Panc1 (cell line): Measurements from ENCODE around the gene SLC22A15. TPM values are rescaled to one million over a fixed set of nuclear protein-coding genes. Genes with fewer than 3 reads are reported as not detected.

ENCODE experiments used
- ATAC-seq: fragments of 200-7000 bp; cut with Tn5 transposase; 2 replicates; pipeline ENCODE4 v1.9.1; 2020; ENCODE audit warnings: mild to moderate bottlenecking, moderate library complexity
- BruUV-seq: library from RNA; stranded (reverse); fragments of 400-500 nt; replicated peaks from 2 replicates; lab custom pipeline; 2021; lab: Mats Ljungman, UMichigan
- CTCF ChIA-PET: fragments of 300-600 bp; sonication (Branson Sonifier 250); formaldehyde crosslinking; loops from one replicate; lab custom pipeline; 2022; ENCODE audit warnings: antibody characterized with exemption; lab: Charles Lee
- POLR2A ChIA-PET: fragments of 300-600 bp; sonication (Branson Sonifier 250); formaldehyde crosslinking; loops from one replicate; lab custom pipeline; 2022; ENCODE audit warnings: antibody characterized with exemption; lab: Charles Lee
- DNase-seq: peaks from one replicate; pipeline ENCODE4 v3.0.0-alpha.2; 2010; ENCODE audit warnings: low read depth, low spot score
- H3K27ac ChIP-seq: 2 replicates; pipeline ENCODE4 v1.5.1; 2011; ENCODE audit warnings: mild to moderate bottlenecking, low read length, inconsistent platforms
- H3K27me3 ChIP-seq: fragments of 200-500 bp; sonication (Bioruptor generic); 2 replicates; pipeline ENCODE4 v1.6.0; 2014; ENCODE audit warnings: low read length, inconsistent platforms; ENCODE audit not compliant: control insufficient read depth, insufficient read depth
- H3K36me3 ChIP-seq: fragments of 200-500 bp; sonication (Bioruptor generic); 2 replicates; pipeline ENCODE4 v1.5.1; 2014; ENCODE audit warnings: inconsistent platforms, mild to moderate bottlenecking, low read length, moderate library complexity; ENCODE audit not compliant: control insufficient read depth, insufficient read depth
- H3K4me1 ChIP-seq: 2 replicates; pipeline ENCODE4 v1.5.1; 2011; ENCODE audit warnings: inconsistent platforms, mild to moderate bottlenecking, low read length, moderate library complexity; ENCODE audit not compliant: control insufficient read depth, insufficient read depth
- H3K4me3 ChIP-seq, 2 experiments: 2 replicates each; pipeline ENCODE4 v1.5.1; 2011 to 2012; ENCODE audit warnings: low read depth in 2 of 2, low read length in 2 of 2, mild to moderate bottlenecking in 2 of 2, inconsistent platforms in 1 of 2, moderate library complexity in 1 of 2
- H3K9me3 ChIP-seq: fragments of 200-500 bp; sonication (Bioruptor generic); 2 replicates; pipeline ENCODE4 v1.5.1; 2014; ENCODE audit warnings: low read depth, mild to moderate bottlenecking, inconsistent platforms, low read length, moderate library complexity; ENCODE audit not compliant: control insufficient read depth, insufficient read depth
- POLR2AphosphoS5 ChIP-seq: IDR thresholded peaks from 2 replicates; pipeline ENCODE4 v1.6.1; 2012; ENCODE audit warnings: mild to moderate bottlenecking, low read depth, low read length, moderate library complexity
- TCF7L2 ChIP-seq: IDR thresholded peaks from 2 replicates; pipeline ENCODE4 v1.6.1; 2011; ENCODE audit warnings: mild to moderate bottlenecking, low read depth, low read length, inconsistent platforms
- in situ Hi-C: cut with HindIII; loops from 2 replicates; pipeline ENCODE4 v1.10.0; 2016; ENCODE audit warnings: low sequenced_read_pairs, low pct_unique_long_range_greater_than_20kb
- intact Hi-C: fragments of 100-400 bp; cut with micrococcal nuclease; formaldehyde crosslinking; loops from one replicate; pipeline ENCODE4 v1.10.0; 2022; ENCODE audit not compliant: unreplicated experiment
- total RNA-seq: library from RNA; stranded (reverse); gene quantifications from one replicate; pipeline ENCODE4 v1.2.1, GENCODE V29; 2021; ENCODE audit not compliant: unreplicated experiment
- TF ChIP-seq, protein P1 (sequence below): fragments of 450-650 bp; IDR thresholded peaks from 2 replicates; pipeline ENCODE4 v1.5.1; 2017; ENCODE audit warnings: mild to moderate bottlenecking
- TF ChIP-seq, protein P2 (sequence below), 2 experiments: IDR thresholded peaks; 2 replicates each; pipeline ENCODE4 v1.6.1; 2011 to 2012; ENCODE audit warnings: low read depth in 2 of 2, control low read depth in 1 of 2, low read length in 1 of 2, mild to moderate bottlenecking in 1 of 2, moderate library complexity in 1 of 2; ENCODE audit not compliant: insufficient read depth in 1 of 2

SLC22A15 gene
- total RNA-seq, 1 experiment from 2014 or later = 0.21 TPM

DNA sequence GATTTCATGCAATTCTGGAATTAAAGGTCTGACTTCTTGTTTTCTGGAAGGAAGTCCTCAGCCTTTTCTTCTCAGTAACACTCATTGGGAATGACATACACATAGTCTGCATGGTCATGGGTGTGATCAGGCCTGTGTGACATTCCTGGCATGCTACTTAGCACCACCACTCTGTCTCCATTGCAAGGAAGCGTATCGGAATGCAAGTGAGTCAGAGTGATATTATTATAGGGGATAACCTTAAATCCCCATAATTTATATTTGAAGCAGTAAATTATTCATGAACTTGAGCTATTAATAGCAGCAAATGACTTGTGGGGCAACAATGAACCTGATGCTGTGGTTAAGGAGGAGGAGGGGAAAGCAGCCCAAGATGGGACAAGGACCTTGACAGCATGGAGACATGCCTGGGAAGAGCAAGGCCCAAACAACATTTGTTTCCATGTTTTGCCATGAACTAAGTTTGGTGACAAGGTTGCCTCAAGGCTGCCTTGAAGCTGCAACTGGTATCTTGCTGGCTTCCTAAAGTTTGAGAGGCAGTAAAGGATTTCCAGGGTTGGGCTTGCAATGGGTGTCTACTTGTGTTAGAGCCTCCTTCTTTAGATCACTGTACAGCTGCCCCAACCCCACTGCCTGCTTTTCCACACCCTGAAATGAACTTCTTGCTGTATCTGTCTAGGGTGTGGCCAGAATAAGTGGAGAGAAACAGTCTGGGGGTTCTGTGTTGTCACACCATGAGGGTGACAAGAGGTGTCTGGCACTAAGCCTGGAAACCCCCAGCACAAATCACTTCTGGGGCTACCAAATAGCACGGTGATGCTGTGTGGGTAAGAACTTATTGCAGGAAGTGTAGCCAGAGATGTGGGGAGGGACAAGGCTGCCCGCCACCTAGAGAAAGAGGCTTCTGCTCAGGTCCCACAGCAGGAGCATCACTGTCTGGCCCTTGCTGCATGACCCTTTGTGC, 139.4 kb downstream of the SLC22A15 start:
- BruUV-seq = no TSS peak
- no peaks in the 10 kb centered on the region for H3K9me3 ChIP-seq
- no peak overlapping the region for H3K4me3 ChIP-seq
- in situ Hi-C loops = no loop called here
- no peaks in the 10 kb centered on the region for H3K27me3 ChIP-seq
- no peaks in the 10 kb centered on the region for H3K36me3 ChIP-seq
- no peak overlapping the region for H3K27ac ChIP-seq
- no peak for ATAC-seq
- TF ChIP-seq, protein P1, sequence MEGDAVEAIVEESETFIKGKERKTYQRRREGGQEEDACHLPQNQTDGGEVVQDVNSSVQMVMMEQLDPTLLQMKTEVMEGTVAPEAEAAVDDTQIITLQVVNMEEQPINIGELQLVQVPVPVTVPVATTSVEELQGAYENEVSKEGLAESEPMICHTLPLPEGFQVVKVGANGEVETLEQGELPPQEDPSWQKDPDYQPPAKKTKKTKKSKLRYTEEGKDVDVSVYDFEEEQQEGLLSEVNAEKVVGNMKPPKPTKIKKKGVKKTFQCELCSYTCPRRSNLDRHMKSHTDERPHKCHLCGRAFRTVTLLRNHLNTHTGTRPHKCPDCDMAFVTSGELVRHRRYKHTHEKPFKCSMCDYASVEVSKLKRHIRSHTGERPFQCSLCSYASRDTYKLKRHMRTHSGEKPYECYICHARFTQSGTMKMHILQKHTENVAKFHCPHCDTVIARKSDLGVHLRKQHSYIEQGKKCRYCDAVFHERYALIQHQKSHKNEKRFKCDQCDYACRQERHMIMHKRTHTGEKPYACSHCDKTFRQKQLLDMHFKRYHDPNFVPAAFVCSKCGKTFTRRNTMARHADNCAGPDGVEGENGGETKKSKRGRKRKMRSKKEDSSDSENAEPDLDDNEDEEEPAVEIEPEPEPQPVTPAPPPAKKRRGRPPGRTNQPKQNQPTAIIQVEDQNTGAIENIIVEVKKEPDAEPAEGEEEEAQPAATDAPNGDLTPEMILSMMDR = no peak
- no peak for TF ChIP-seq POLR2AphosphoS5
- ChIA-PET POLR2A (no interaction called here), CTCF (no interaction called here)
- no peak for DNase-seq
- intact Hi-C loops = no loop called here
- no peaks in the 10 kb centered on the region for H3K4me1 ChIP-seq

DNA sequence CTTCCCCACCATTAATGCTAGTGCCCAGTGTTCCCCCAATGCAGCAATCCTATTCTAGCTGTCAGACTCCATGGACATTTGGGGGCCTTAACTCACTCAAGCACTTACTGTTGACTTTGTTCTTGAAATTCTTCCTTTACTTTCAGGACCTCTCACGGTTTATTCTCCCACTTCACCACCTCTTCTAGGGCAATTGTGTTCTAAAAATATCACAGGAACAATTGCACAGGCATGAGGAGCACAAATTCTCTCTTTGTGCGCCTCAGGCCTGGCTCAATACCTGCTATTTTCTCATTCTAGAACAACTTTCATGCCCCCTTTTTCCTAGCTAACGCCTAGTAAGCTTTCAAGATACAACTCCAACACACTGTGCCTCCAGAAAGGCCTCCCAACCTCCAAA, 142.2 kb downstream of the SLC22A15 start:
- no peaks in the 10 kb centered on the region for H3K4me1 ChIP-seq
- BruUV-seq = no TSS peak
- ChIA-PET CTCF (no interaction called here), POLR2A (no interaction called here)
- no peaks in the 10 kb centered on the region for H3K27me3 ChIP-seq
- no peaks in the 10 kb centered on the region for H3K9me3 ChIP-seq
- intact Hi-C loops = no loop called here
- in situ Hi-C loops = no loop called here
- H3K27ac ChIP-seq = no peak overlapping the region
- DNase-seq = no peak
- no peak for ATAC-seq
- H3K36me3 ChIP-seq = no peaks in the 10 kb centered on the region
- TF ChIP-seq, protein P2, sequence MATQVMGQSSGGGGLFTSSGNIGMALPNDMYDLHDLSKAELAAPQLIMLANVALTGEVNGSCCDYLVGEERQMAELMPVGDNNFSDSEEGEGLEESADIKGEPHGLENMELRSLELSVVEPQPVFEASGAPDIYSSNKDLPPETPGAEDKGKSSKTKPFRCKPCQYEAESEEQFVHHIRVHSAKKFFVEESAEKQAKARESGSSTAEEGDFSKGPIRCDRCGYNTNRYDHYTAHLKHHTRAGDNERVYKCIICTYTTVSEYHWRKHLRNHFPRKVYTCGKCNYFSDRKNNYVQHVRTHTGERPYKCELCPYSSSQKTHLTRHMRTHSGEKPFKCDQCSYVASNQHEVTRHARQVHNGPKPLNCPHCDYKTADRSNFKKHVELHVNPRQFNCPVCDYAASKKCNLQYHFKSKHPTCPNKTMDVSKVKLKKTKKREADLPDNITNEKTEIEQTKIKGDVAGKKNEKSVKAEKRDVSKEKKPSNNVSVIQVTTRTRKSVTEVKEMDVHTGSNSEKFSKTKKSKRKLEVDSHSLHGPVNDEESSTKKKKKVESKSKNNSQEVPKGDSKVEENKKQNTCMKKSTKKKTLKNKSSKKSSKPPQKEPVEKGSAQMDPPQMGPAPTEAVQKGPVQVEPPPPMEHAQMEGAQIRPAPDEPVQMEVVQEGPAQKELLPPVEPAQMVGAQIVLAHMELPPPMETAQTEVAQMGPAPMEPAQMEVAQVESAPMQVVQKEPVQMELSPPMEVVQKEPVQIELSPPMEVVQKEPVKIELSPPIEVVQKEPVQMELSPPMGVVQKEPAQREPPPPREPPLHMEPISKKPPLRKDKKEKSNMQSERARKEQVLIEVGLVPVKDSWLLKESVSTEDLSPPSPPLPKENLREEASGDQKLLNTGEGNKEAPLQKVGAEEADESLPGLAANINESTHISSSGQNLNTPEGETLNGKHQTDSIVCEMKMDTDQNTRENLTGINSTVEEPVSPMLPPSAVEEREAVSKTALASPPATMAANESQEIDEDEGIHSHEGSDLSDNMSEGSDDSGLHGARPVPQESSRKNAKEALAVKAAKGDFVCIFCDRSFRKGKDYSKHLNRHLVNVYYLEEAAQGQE (IDR thresholded peaks at IDR 0.05; ENCODE audit: insufficient read depth in 1 of 2, low read depth in 2 of 2, low read length in 1 of 2) = no peak
- TF ChIP-seq, protein P1 = no peak
- no peak for TF ChIP-seq POLR2AphosphoS5
- TF ChIP-seq TCF7L2 = no peak
- H3K4me3 ChIP-seq = no peak overlapping the region

Other genes with a start within 250 kb of the SLC22A15 start
- gene CASQ2, start 207.8 kb upstream of the SLC22A15 start, total RNA-seq = not detected
- not detected for gene NHLH2, start 135.4 kb upstream of the SLC22A15 start, total RNA-seq
- not detected for gene MAB21L3, start 134.9 kb downstream of the SLC22A15 start, total RNA-seq